MM.1S (cell line): Measurements from ENCODE around the gene SCYL2.

ENCODE experiments used
- EZH2 ChIP-seq: fragments of 300-600 bp; sonication (generic); optimal IDR thresholded peaks from 2 replicates; pipeline ENCODE3; 2017; ENCODE audit warnings: low read depth, mild to moderate bottlenecking, antibody characterized with exemption, low read length, mixed read lengths
- EZH2phosphoT487 ChIP-seq: fragments of 300-600 bp; sonication (generic); IDR thresholded peaks from 2 replicates; pipeline ENCODE4 v1.6.1; 2018; ENCODE audit warnings: antibody characterized with exemption, low read length
- TF ChIP-seq, protein P1 (sequence below): fragments of 300-600 bp; sonication (generic); IDR thresholded peaks from 2 replicates; pipeline ENCODE4 v1.5.1; 2016; ENCODE audit warnings: antibody characterized with exemption, low read length, mixed read lengths

DNA sequence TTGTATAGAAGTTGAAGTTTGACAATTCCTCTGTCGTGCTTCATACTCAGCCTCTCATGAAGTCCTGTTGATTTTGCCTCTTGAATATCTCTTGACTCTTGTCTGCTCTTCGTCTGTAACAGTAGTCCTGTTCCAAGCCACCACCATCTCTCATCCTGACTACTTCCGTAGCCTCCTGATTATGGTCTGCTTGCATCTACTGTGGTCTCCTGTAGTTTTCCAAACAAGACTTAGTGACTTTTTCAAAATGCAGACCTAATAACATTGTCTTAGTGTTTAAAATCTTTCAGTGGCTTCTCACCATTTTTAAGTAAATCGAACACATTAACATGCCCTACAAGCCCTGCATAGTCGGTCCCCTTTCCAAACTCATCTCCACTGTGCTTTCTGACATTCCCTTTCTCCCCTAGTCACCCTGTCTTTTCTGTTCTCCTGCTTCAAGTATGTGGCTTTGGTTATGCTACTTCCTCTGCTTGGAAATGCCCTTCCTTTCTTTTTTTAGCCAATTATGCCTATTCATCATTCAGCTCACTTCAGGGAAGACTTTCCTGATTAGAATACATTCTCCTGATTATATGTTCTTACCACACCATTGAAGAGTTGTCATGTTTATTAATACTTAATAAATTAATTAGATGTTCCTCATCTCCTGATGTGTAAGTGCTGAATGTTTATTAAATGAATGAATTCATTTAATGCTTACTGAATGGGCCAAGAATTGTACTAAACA is 2.0 kb downstream of the SCYL2 start:
- TF ChIP-seq, protein P1, sequence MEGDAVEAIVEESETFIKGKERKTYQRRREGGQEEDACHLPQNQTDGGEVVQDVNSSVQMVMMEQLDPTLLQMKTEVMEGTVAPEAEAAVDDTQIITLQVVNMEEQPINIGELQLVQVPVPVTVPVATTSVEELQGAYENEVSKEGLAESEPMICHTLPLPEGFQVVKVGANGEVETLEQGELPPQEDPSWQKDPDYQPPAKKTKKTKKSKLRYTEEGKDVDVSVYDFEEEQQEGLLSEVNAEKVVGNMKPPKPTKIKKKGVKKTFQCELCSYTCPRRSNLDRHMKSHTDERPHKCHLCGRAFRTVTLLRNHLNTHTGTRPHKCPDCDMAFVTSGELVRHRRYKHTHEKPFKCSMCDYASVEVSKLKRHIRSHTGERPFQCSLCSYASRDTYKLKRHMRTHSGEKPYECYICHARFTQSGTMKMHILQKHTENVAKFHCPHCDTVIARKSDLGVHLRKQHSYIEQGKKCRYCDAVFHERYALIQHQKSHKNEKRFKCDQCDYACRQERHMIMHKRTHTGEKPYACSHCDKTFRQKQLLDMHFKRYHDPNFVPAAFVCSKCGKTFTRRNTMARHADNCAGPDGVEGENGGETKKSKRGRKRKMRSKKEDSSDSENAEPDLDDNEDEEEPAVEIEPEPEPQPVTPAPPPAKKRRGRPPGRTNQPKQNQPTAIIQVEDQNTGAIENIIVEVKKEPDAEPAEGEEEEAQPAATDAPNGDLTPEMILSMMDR, result no peak
- no peak for TF ChIP-seq EZH2phosphoT487
- no peak for TF ChIP-seq EZH2
